Measurements from ENCODE around the gene KRT74.

DNA sequence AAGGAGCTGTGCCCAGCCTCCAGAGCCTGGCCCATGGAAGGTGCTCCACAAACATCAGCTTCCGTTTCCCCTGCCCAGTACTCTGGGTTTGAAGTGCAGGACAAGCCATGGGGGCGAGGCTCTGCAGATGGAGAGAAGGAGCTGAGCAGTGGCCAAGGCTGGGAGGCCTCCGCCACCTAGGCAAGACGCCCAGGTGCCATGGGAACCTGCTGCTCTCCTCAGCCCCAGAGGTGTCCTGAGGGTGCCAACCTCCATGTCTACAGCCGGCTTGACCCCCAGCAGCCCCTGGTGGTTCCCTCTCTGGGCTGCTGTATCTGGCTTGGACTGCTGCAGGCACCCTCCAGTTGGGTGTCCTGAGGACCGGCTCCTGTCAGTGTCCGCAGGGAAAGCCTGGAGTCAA lies 33.1 kb downstream of the KRT74 start:
- no peak for TF ChIP-seq MAZ (IDR thresholded peaks at IDR 0.05; ENCODE audit: borderline replicate concordance, low read depth, low read length)
- TF ChIP-seq, protein P1, sequence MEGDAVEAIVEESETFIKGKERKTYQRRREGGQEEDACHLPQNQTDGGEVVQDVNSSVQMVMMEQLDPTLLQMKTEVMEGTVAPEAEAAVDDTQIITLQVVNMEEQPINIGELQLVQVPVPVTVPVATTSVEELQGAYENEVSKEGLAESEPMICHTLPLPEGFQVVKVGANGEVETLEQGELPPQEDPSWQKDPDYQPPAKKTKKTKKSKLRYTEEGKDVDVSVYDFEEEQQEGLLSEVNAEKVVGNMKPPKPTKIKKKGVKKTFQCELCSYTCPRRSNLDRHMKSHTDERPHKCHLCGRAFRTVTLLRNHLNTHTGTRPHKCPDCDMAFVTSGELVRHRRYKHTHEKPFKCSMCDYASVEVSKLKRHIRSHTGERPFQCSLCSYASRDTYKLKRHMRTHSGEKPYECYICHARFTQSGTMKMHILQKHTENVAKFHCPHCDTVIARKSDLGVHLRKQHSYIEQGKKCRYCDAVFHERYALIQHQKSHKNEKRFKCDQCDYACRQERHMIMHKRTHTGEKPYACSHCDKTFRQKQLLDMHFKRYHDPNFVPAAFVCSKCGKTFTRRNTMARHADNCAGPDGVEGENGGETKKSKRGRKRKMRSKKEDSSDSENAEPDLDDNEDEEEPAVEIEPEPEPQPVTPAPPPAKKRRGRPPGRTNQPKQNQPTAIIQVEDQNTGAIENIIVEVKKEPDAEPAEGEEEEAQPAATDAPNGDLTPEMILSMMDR (IDR thresholded peaks at IDR 0.05), result no peak
- no peak for TF ChIP-seq ZNF302 (CRISPR knock-in tag; IDR thresholded peaks at IDR 0.05)
- no peak for TF ChIP-seq NR3C1 (IDR thresholded peaks at IDR 0.05)
- TF ChIP-seq ESRRA (IDR thresholded peaks at IDR 0.05; ENCODE audit: borderline replicate concordance, low read length), result no peak
- TF ChIP-seq HOXA7 (CRISPR knock-in tag; IDR thresholded peaks at IDR 0.05), result no peak
- no peak for TF ChIP-seq CHD2 (IDR thresholded peaks at IDR 0.05; ENCODE audit: low read length, partially characterized antibody)
- TF ChIP-seq, protein P2, sequence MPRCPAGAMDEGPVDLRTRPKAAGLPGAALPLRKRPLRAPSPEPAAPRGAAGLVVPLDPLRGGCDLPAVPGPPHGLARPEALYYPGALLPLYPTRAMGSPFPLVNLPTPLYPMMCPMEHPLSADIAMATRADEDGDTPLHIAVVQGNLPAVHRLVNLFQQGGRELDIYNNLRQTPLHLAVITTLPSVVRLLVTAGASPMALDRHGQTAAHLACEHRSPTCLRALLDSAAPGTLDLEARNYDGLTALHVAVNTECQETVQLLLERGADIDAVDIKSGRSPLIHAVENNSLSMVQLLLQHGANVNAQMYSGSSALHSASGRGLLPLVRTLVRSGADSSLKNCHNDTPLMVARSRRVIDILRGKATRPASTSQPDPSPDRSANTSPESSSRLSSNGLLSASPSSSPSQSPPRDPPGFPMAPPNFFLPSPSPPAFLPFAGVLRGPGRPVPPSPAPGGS (IDR thresholded peaks at IDR 0.05), result no peak
- TF ChIP-seq TP53 (CRISPR knock-in tag; IDR thresholded peaks at IDR 0.05), result no peak
- no peak for TF ChIP-seq CBX2 (IDR thresholded peaks at IDR 0.05; ENCODE audit: borderline replicate concordance, low read depth)
- no peak for TF ChIP-seq CEBPB (IDR thresholded peaks at IDR 0.05)
- TF ChIP-seq USF2 (IDR thresholded peaks at IDR 0.05), result no peak
- no peak for TF ChIP-seq ELK1 (IDR thresholded peaks at IDR 0.05; ENCODE audit: low read depth, low read length)
- TF ChIP-seq BHLHE40 (IDR thresholded peaks at IDR 0.05; ENCODE audit: low read depth, low read length), result no peak

Measured in A549 (cell line).